Uterus (tissue), 2 donors: ENCODE results near the gene ELL2.

ENCODE experiments used
- POLR2A ChIP-seq, 2 donors: fragments of 450-650 bp; IDR thresholded peaks; one replicate each; pipeline ENCODE4 v1.6.1; 2016; ENCODE audit warnings: antibody characterized with exemption in 2 of 2, mild to moderate bottlenecking in 1 of 2, moderate library complexity in 1 of 2
- TF ChIP-seq, protein P1 (sequence below), 4 experiments: fragments of 200-600 bp in 2 of 4; fragments of 450-650 bp in 2 of 4; sonication (generic) in 2 of 4; IDR thresholded peaks; one replicate each; pipeline ENCODE4 v1.5.1; 2016 to 2019; ENCODE audit warnings: antibody characterized with exemption in 4 of 4, mild to moderate bottlenecking in 2 of 4, moderate library complexity in 1 of 4

DNA sequence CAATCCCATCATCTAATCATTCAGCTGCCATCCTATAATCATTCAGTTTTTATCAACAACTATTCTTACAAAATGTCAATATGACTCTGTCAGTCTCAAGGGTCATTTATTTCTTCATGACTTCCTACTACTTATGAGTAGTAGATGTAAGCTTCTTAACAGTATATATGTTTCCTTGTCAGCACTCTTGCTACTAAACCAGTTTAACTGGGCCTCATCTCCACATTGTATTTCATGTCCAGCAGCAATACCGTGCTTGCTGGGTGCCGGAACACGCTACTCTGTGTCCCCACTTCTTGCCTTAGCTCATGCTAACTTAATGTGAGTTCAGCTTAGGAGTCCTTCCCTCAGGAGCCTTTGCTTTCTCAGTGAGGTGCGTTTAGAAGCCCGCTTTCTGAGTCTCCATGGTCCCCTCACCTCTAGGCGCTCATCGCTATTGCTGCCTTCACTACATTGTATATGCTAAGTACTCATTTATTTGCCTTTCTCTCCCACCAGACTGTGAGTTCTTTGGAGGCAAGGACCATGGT is 32.9 kb downstream of the ELL2 start:
- TF ChIP-seq, protein P1, sequence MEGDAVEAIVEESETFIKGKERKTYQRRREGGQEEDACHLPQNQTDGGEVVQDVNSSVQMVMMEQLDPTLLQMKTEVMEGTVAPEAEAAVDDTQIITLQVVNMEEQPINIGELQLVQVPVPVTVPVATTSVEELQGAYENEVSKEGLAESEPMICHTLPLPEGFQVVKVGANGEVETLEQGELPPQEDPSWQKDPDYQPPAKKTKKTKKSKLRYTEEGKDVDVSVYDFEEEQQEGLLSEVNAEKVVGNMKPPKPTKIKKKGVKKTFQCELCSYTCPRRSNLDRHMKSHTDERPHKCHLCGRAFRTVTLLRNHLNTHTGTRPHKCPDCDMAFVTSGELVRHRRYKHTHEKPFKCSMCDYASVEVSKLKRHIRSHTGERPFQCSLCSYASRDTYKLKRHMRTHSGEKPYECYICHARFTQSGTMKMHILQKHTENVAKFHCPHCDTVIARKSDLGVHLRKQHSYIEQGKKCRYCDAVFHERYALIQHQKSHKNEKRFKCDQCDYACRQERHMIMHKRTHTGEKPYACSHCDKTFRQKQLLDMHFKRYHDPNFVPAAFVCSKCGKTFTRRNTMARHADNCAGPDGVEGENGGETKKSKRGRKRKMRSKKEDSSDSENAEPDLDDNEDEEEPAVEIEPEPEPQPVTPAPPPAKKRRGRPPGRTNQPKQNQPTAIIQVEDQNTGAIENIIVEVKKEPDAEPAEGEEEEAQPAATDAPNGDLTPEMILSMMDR (IDR thresholded peaks at IDR 0.05) = no peak
- no peak for TF ChIP-seq POLR2A (IDR thresholded peaks at IDR 0.05)
